H1 (cell line): ENCODE results near the gene CMTM3. TPM values are rescaled to one million over a fixed set of nuclear protein-coding genes. Genes with fewer than 3 reads are reported as not detected.

Experiments
- CTCF ChIA-PET: fragments of 300-600 bp; sonication (Branson Sonifier 250); formaldehyde crosslinking; loops from one replicate; lab custom pipeline; 2021; ENCODE audit not compliant: partially characterized antibody; lab: Charles Lee
- POLR2A ChIA-PET: fragments of 300-600 bp; sonication (Branson Sonifier 250); formaldehyde crosslinking; loops from one replicate; lab custom pipeline; 2021; ENCODE audit warnings: inconsistent platforms; ENCODE audit not compliant: partially characterized antibody; lab: Charles Lee
- DNase-seq, 2 experiments: peaks; one replicate each; pipeline versions ENCODE4 v3.0.0 to v3.0.0-alpha.2; 2010 to 2022; ENCODE audit warnings: low spot score in 2 of 2, low read depth in 1 of 2, mixed read lengths in 1 of 2
- FAIRE-seq: peaks from 2 replicates; lab custom pipeline; 2011; peaks lifted over from hg19 to GRCh38; lab: Jason Lieb, UNC
- H2AFZ ChIP-seq: 2 replicates; pipeline ENCODE4 v1.8.1; 2012; ENCODE audit warnings: low read length, inconsistent platforms
- H2AK5ac ChIP-seq: 2 replicates; pipeline ENCODE4 v1.6.1; 2013; ENCODE audit warnings: low read depth, low read length
- H2BK120ac ChIP-seq: replicated peaks from 2 replicates; pipeline ENCODE3; 2013; ENCODE audit warnings: low read depth, low read length, inconsistent platforms
- H2BK12ac ChIP-seq: 2 replicates; pipeline ENCODE4 v1.6.1; 2013; ENCODE audit warnings: low read depth, low read length
- H2BK15ac ChIP-seq: 2 replicates; pipeline ENCODE4 v1.6.1; 2013; ENCODE audit warnings: low read length
- H2BK20ac ChIP-seq: 2 replicates; pipeline ENCODE4 v1.6.1; 2013; ENCODE audit warnings: low read length
- H2BK5ac ChIP-seq: 2 replicates; pipeline ENCODE4 v1.6.1; 2013; ENCODE audit warnings: low read depth, low read length
- H3K14ac ChIP-seq: 2 replicates; pipeline ENCODE4 v1.6.1; 2013; ENCODE audit warnings: inconsistent platforms; ENCODE audit not compliant: insufficient read length
- H3K18ac ChIP-seq: 2 replicates; pipeline ENCODE4 v1.6.1; 2013; ENCODE audit warnings: low read length; ENCODE audit errors: extremely low read depth
- H3K23ac ChIP-seq: 2 replicates; pipeline ENCODE4 v1.6.1; 2013; ENCODE audit warnings: inconsistent platforms; ENCODE audit not compliant: insufficient read length
- H3K23me2 ChIP-seq: 2 replicates; pipeline ENCODE4 v1.6.1; 2013; ENCODE audit warnings: low read depth, low read length
- H3K27ac ChIP-seq: 2 replicates; pipeline ENCODE4 v1.6.1; 2011; ENCODE audit warnings: low read depth, low read length, inconsistent platforms
- H3K27me3 ChIP-seq, 4 experiments: replicated peaks in 1 of 4; 1 replicate in 1 of 4; 2 replicates in 3 of 4; pipeline versions ENCODE4 v1.6.1 to v1.8.1; 2011 to 2013; ENCODE audit warnings: low read length in 3 of 4, mild to moderate bottlenecking in 3 of 4, inconsistent platforms in 2 of 4, mixed read lengths in 2 of 4, moderate library complexity in 1 of 4; ENCODE audit not compliant: control insufficient read depth in 3 of 4, insufficient read depth in 3 of 4; ENCODE audit errors: extremely low read depth in 1 of 4
- H3K36me3 ChIP-seq, 4 experiments: 2 replicates each; pipeline versions ENCODE4 v1.6.1 to v1.8.1; 2011 to 2013; ENCODE audit warnings: mild to moderate bottlenecking in 4 of 4, low read length in 3 of 4, moderate library complexity in 2 of 4, control low read depth in 1 of 4, inconsistent platforms in 1 of 4; ENCODE audit not compliant: insufficient read depth in 4 of 4, control insufficient read depth in 2 of 4
- H3K4ac ChIP-seq: replicated peaks from 2 replicates; pipeline ENCODE3; 2013; ENCODE audit warnings: low read length, low read depth, mixed read lengths, inconsistent platforms; ENCODE audit not compliant: insufficient read length
- H3K4me1 ChIP-seq, 4 experiments: replicated peaks in 1 of 4; 1 replicate in 1 of 4; 2 replicates in 3 of 4; pipeline versions ENCODE4 v1.6.1 to v1.8.1; 2011 to 2013; ENCODE audit warnings: low read length in 3 of 4, inconsistent platforms in 2 of 4, mixed read lengths in 1 of 4; ENCODE audit not compliant: insufficient read depth in 4 of 4, control insufficient read depth in 3 of 4
- H3K4me2 ChIP-seq, 2 experiments: 2 replicates each; pipeline versions ENCODE4 v1.6.1 to v1.8.1; 2011 to 2013; ENCODE audit warnings: low read depth in 2 of 2, low read length in 2 of 2, control low read depth in 1 of 2, inconsistent platforms in 1 of 2, mild to moderate bottlenecking in 1 of 2; ENCODE audit not compliant: insufficient read depth in 1 of 2
- H3K4me3 ChIP-seq, 4 experiments: fragments of 200-600, 300-600 bp in 1 of 4; sonication (generic), shearing (Covaris generic), sonication (Bioruptor Twin) in 1 of 4; 2 replicates each; pipeline versions ENCODE4 v1.5.1 to v1.8.1; 2011 to 2016; ENCODE audit warnings: low read length in 4 of 4, low read depth in 3 of 4, control low read depth in 2 of 4, inconsistent platforms in 2 of 4, mild to moderate bottlenecking in 2 of 4, mixed read lengths in 1 of 4, moderate library complexity in 1 of 4; ENCODE audit not compliant: insufficient read depth in 2 of 4; ENCODE audit errors: extremely low read depth in 1 of 4
- H3K56ac ChIP-seq: replicated peaks from 2 replicates; pipeline ENCODE3; 2013; ENCODE audit warnings: low read depth, mild to moderate bottlenecking, mixed read lengths, low read length, inconsistent platforms; ENCODE audit not compliant: insufficient read length
- H3K79me1 ChIP-seq: 2 replicates; pipeline ENCODE4 v1.6.1; 2013; ENCODE audit warnings: low read depth, low read length, control low read depth
- H3K79me2 ChIP-seq, 2 experiments: 2 replicates each; pipeline versions ENCODE4 v1.6.1 to v1.8.1; 2012 to 2013; ENCODE audit warnings: low read length in 2 of 2, mild to moderate bottlenecking in 2 of 2, inconsistent platforms in 1 of 2; ENCODE audit not compliant: insufficient read depth in 2 of 2, control insufficient read depth in 1 of 2
- H3K9ac ChIP-seq, 4 experiments: replicated peaks in 1 of 4; 1 replicate in 1 of 4; 2 replicates in 3 of 4; pipeline versions ENCODE4 v1.6.1 to v1.8.1; 2011 to 2013; ENCODE audit warnings: low read depth in 3 of 4, low read length in 3 of 4, control low read depth in 2 of 4, mild to moderate bottlenecking in 2 of 4, moderate library complexity in 2 of 4, inconsistent platforms in 1 of 4; ENCODE audit errors: extremely low read depth in 1 of 4
- H3K9me3 ChIP-seq, 2 experiments: 2 replicates each; pipeline versions ENCODE4 v1.6.1 to v1.8.1; 2012 to 2013; ENCODE audit warnings: mild to moderate bottlenecking in 2 of 2, moderate library complexity in 2 of 2, control low read depth in 1 of 2, inconsistent platforms in 1 of 2, low read depth in 1 of 2, low read length in 1 of 2, mixed read lengths in 1 of 2; ENCODE audit not compliant: insufficient read depth in 2 of 2
- H4K20me1 ChIP-seq, 2 experiments: replicated peaks in 1 of 2; 2 replicates each; pipeline versions ENCODE3 to v1.8.1; 2011 to 2013; ENCODE audit warnings: inconsistent platforms in 2 of 2, low read length in 2 of 2, mild to moderate bottlenecking in 1 of 2; ENCODE audit not compliant: insufficient read depth in 2 of 2, control insufficient read depth in 1 of 2
- H4K5ac ChIP-seq: 2 replicates; pipeline ENCODE4 v1.6.1; 2013; ENCODE audit warnings: low read length, low read depth, mixed read lengths, inconsistent platforms; ENCODE audit not compliant: insufficient read length
- H4K8ac ChIP-seq: 2 replicates; pipeline ENCODE4 v1.8.0; 2013; ENCODE audit warnings: mild to moderate bottlenecking, moderate library complexity, low read length, inconsistent platforms; ENCODE audit not compliant: insufficient read depth; ENCODE audit errors: extremely low read depth
- H4K91ac ChIP-seq: replicated peaks from 2 replicates; pipeline ENCODE3; 2013; ENCODE audit warnings: low read length, mixed read lengths, inconsistent platforms; ENCODE audit not compliant: insufficient read length
- CBX5 ChIP-seq: fragments of 300-800, 300-1000 bp; sonication (generic); IDR thresholded peaks from 2 replicates; pipeline ENCODE4 v1.7.1; 2016; ENCODE audit warnings: antibody characterized with exemption, low read length, low read depth
- CBX8 ChIP-seq: fragments of 300-800, 300-1000 bp; sonication (generic); IDR thresholded peaks from 2 replicates; pipeline ENCODE4 v1.7.1; 2016; ENCODE audit warnings: low read depth, low read length, borderline replicate concordance
- CEBPB ChIP-seq: IDR thresholded peaks from 2 replicates; pipeline ENCODE4 v1.6.1; 2012; ENCODE audit warnings: low read depth, low read length
- CHD2 ChIP-seq: IDR thresholded peaks from 2 replicates; pipeline ENCODE4 v1.6.1; 2012; ENCODE audit warnings: low read length, improper control_type of control experiment
- NRF1 ChIP-seq: IDR thresholded peaks from 2 replicates; pipeline ENCODE4 v1.6.1; 2011; ENCODE audit warnings: mild to moderate bottlenecking, low read depth, low read length, improper control_type of control experiment
- POLR2AphosphoS5 ChIP-seq: IDR thresholded peaks from 2 replicates; pipeline ENCODE4 v1.6.1; 2011; ENCODE audit warnings: low read depth, low read length
- RAD21 ChIP-seq, 2 experiments: IDR thresholded peaks in 1 of 2; conservative IDR thresholded peaks in 1 of 2; 2 replicates each; pipeline ENCODE4 v1.6.1; 2011; ENCODE audit warnings: low read depth in 2 of 2, low read length in 2 of 2, improper control_type of control experiment in 1 of 2, inconsistent platforms in 1 of 2, mild to moderate bottlenecking in 1 of 2, moderate library complexity in 1 of 2
- RXRA ChIP-seq: IDR thresholded peaks from 2 replicates; pipeline ENCODE4 v1.6.1; 2011; ENCODE audit warnings: low read depth, mild to moderate bottlenecking, low read length, moderate library complexity; ENCODE audit not compliant: insufficient read depth
- SIX5 ChIP-seq: IDR thresholded peaks from 2 replicates; pipeline ENCODE4 v1.6.1; 2011; ENCODE audit warnings: mild to moderate bottlenecking, low read depth, low read length
- SP2 ChIP-seq: IDR thresholded peaks from 2 replicates; pipeline ENCODE4 v1.6.1; 2012; ENCODE audit warnings: mild to moderate bottlenecking, low read length, inconsistent platforms
- SUZ12 ChIP-seq: fragments of 200-600 bp; sonication (generic); IDR thresholded peaks from 2 replicates; pipeline ENCODE4 v1.6.1; 2012; ENCODE audit warnings: mild to moderate bottlenecking, inconsistent platforms, low read length, moderate library complexity, mixed read lengths
- TAF1 ChIP-seq: IDR thresholded peaks from 2 replicates; pipeline ENCODE4 v1.6.1; 2011; ENCODE audit warnings: mild to moderate bottlenecking, low read depth, low read length
- YY1 ChIP-seq: IDR thresholded peaks from 2 replicates; pipeline ENCODE4 v1.6.1; 2011; ENCODE audit warnings: low read depth, mild to moderate bottlenecking, low read length
- WGBS, 2 experiments: shearing (Covaris generic) in 1 of 2; methylation state at CpG; one replicate each; pipeline versions ENCODE4 v1.1.6 to v1.1.7; 2013 to 2015; ENCODE audit warnings: low lambda C conversion rate in 2 of 2, mixed read lengths in 2 of 2, inconsistent platforms in 1 of 2, low coverage in 1 of 2, missing lambda C conversion rate in 1 of 2; ENCODE audit not compliant: insufficient replicate concordance in 2 of 2, insufficient coverage in 1 of 2, insufficient read length in 1 of 2; ENCODE audit errors: extremely low coverage in 1 of 2, missing lambda C conversion rate in 1 of 2; 5-methylcytosine and 5-hydroxymethylcytosine counted together
- polyA plus RNA-seq, 7 experiments: library from polyadenylated mRNA; depleted of rRNA in 3 of 7; stranded (reverse) in 5 of 7; unstranded in 2 of 7; fragments of >200 nt in 5 of 7; fragments of 200-250 nt in 2 of 7; gene quantifications; 1 replicate in 5 of 7; 2 replicates in 1 of 7; 4 replicates in 1 of 7; pipeline versions ENCODE4 v1.2.1 to v1.2.3, GENCODE V29; 2011 to 2013; ENCODE audit warnings: missing spikeins in 2 of 7, mixed read lengths in 2 of 7
- total RNA-seq: library from RNA; stranded (reverse); fragmentation: NEBNext Ultra II Directional; extraction: Animal tissue kit (Norgen Biotek cat#: 25700); gene quantifications from 2 replicates; pipeline ENCODE4 v1.2.1, GENCODE V29; 2021

CMTM3 gene
- total and polyA plus RNA-seq, 2 of the 8 experiments (the other 6 are each of a cell fraction or from before 2014, with no cell fraction given) = 24.7 to 24.8 TPM

DNA sequence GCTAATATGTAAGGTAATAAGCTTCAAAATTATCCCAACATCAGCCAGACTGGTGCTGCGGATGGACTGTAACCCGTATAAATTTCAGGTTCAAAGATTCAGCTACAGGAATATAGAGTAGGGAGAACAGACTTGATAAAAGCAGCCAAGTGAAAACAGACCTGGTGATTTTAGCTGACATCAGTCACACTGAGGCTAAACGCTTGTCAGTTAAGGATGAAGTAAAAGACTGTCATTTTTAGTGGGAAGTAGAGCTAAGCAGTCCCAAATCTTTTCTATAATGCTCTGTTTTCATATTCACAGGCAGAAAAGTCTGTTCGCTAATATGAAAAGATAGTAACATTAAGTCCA lies 56.7 kb downstream of the CMTM3 start:
- H3K9ac ChIP-seq = no peak overlapping the region
- H4K8ac ChIP-seq = no peak overlapping the region
- no peak overlapping the region for H2BK15ac ChIP-seq
- no peak overlapping the region for H2AFZ ChIP-seq
- no peak for FAIRE-seq
- no peaks in the 10 kb centered on the region for H3K9me3 ChIP-seq
- H3K4ac ChIP-seq = no peak overlapping the region
- no peak overlapping the region for H3K18ac ChIP-seq
- H3K4me2 ChIP-seq = no peak overlapping the region
- H3K56ac ChIP-seq = no peak overlapping the region
- ChIA-PET POLR2A (interaction anchor here (1.2 to 2.1 kb wide), 2 partner anchors 10 to 18 kb away, joined by 3 to 8 read pairs; no protein-coding TSS in a partner anchor), CTCF (interaction anchor here (1.0 to 4.1 kb wide), 12 partner anchors 8 to 207 kb away, joined by 3 to 58 read pairs (median 5); no protein-coding TSS in a partner anchor)
- H3K79me1 ChIP-seq = no peaks in the 10 kb centered on the region; the same call in 1 of the 2 replicates
- no peak overlapping the region for H2BK20ac ChIP-seq
- H3K36me3 ChIP-seq = no peaks in the 10 kb centered on the region
- H4K91ac ChIP-seq = no peak overlapping the region
- no peak overlapping the region for H4K5ac ChIP-seq
- H3K4me1 ChIP-seq = no peaks in the 10 kb centered on the region
- no peak overlapping the region for H2BK12ac ChIP-seq
- WGBS, 2 experiments = 87% methylated on average over 4 of the region's 4 CpGs; no CpG with 5 or more reads in 1 of the 2 experiments
- no peak overlapping the region for H2AK5ac ChIP-seq
- no peak overlapping the region for H2BK120ac ChIP-seq
- no peak overlapping the region for H3K27ac ChIP-seq
- peaks cover 2 to 5% of the 10 kb centered on the region in 2 experiments for H4K20me1 ChIP-seq
- H3K4me3 ChIP-seq = no peak overlapping the region
- no peak for DNase-seq
- H2BK5ac ChIP-seq = no peak overlapping the region
- no peak overlapping the region for H3K23ac ChIP-seq
- H3K79me2 ChIP-seq = peaks cover 0 to 25% of the 10 kb centered on the region in 2 experiments; a peak in 2 of 4 replicates
- H3K27me3 ChIP-seq = no peaks in the 10 kb centered on the region
- H3K14ac ChIP-seq = no peak overlapping the region
- no peaks in the 10 kb centered on the region; the same call in 1 of the 2 replicates for H3K23me2 ChIP-seq
- TF ChIP-seq CEBPB = no peak
- TF ChIP-seq CBX8 = no peak
- TF ChIP-seq CBX5 = no peak
- no peak for TF ChIP-seq YY1
- no peak for TF ChIP-seq CHD2
- TF ChIP-seq SUZ12 = no peak
- TF ChIP-seq TAF1 = no peak
- no peak for TF ChIP-seq NRF1
- TF ChIP-seq RXRA = no peak
- TF ChIP-seq SP2 = no peak
- TF ChIP-seq RAD21 (IDR thresholded peaks at IDR 0.05 in 1 of 2, conservative IDR thresholded peaks at IDR 0.05 in 1 of 2; ENCODE audit: low read depth in 2 of 2, low read length in 2 of 2) = no peak
- TF ChIP-seq SIX5 = no peak
- TF ChIP-seq POLR2AphosphoS5 = no peak
